Keratinocyte (primary cell): Measurements from ENCODE around the gene PFKP. TPM values are rescaled to one million over a fixed set of nuclear protein-coding genes. Genes with fewer than 3 reads are reported as not detected.

ENCODE experiments used
- DNase-seq: peaks from one replicate; pipeline ENCODE4 v3.0.0-alpha.2; 2011; ENCODE audit warnings: low read depth, missing footprints, low spot score
- FAIRE-seq: peaks from 2 replicates; lab custom pipeline; 2011; peaks lifted over from hg19 to GRCh38; lab: Jason Lieb, UNC
- H2AFZ ChIP-seq: 2 replicates; pipeline ENCODE4 v1.6.0; 2012; ENCODE audit warnings: low read length, control low read depth, inconsistent platforms; ENCODE audit not compliant: control insufficient read depth
- H3K27ac ChIP-seq: 2 replicates; pipeline ENCODE4 v1.5.1; 2011; ENCODE audit warnings: low read length; ENCODE audit not compliant: control insufficient read depth, insufficient read depth
- H3K27me3 ChIP-seq: 3 replicates; pipeline ENCODE4 v1.6.0; 2011; ENCODE audit warnings: low read length; ENCODE audit not compliant: control insufficient read depth, insufficient read depth; ENCODE audit errors: extremely low read depth
- H3K36me3 ChIP-seq, 2 experiments: 2 replicates in 1 of 2; 3 replicates in 1 of 2; pipeline ENCODE4 v1.5.1; 2011; ENCODE audit warnings: low read length in 2 of 2, mild to moderate bottlenecking in 1 of 2; ENCODE audit not compliant: control insufficient read depth in 2 of 2, insufficient read depth in 2 of 2; ENCODE audit errors: extremely low read depth in 1 of 2
- H3K4me1 ChIP-seq: 3 replicates; pipeline ENCODE4 v1.5.1; 2011; ENCODE audit warnings: low read length; ENCODE audit not compliant: control insufficient read depth, insufficient read depth; ENCODE audit errors: extremely low read depth
- H3K4me2 ChIP-seq: 3 replicates; pipeline ENCODE4 v1.6.0; 2011; ENCODE audit warnings: low read depth, low read length; ENCODE audit not compliant: control insufficient read depth, insufficient read depth; ENCODE audit errors: extremely low read depth
- H3K4me3 ChIP-seq, 3 experiments: fragments of 200-600 bp in 1 of 3; sonication (generic) in 1 of 3; 2 replicates in 2 of 3; 3 replicates in 1 of 3; pipeline ENCODE4 v1.5.1; 2011 to 2016; ENCODE audit warnings: low read length in 3 of 3, mild to moderate bottlenecking in 3 of 3, control low read depth in 2 of 3, inconsistent platforms in 1 of 3, low read depth in 1 of 3, mixed read lengths in 1 of 3, mixed run types in 1 of 3, moderate library complexity in 1 of 3; ENCODE audit not compliant: control insufficient read depth in 2 of 3, insufficient read depth in 2 of 3; ENCODE audit errors: extremely low read depth in 1 of 3
- H3K79me2 ChIP-seq: 2 replicates; pipeline ENCODE4 v1.6.0; 2012; ENCODE audit warnings: low read length; ENCODE audit not compliant: control insufficient read depth, insufficient read depth
- H3K9ac ChIP-seq: 3 replicates; pipeline ENCODE4 v1.6.0; 2011; ENCODE audit warnings: low read length; ENCODE audit not compliant: control insufficient read depth, insufficient read depth; ENCODE audit errors: extremely low read depth
- H3K9me1 ChIP-seq: 3 replicates; pipeline ENCODE4 v1.6.0; 2011; ENCODE audit warnings: low read length; ENCODE audit not compliant: control insufficient read depth, insufficient read depth; ENCODE audit errors: extremely low read depth
- H3K9me3 ChIP-seq: 2 replicates; pipeline ENCODE4 v1.5.1; 2012; ENCODE audit warnings: low read depth, low read length; ENCODE audit not compliant: control insufficient read depth
- H4K20me1 ChIP-seq: 3 replicates; pipeline ENCODE4 v1.6.0; 2011; ENCODE audit warnings: low read length; ENCODE audit not compliant: control insufficient read depth, insufficient read depth; ENCODE audit errors: extremely low read depth
- EZH2 ChIP-seq: IDR thresholded peaks from one replicate; pipeline ENCODE4 v1.6.1; 2012; ENCODE audit warnings: inconsistent platforms, mild to moderate bottlenecking, low read length, moderate library complexity
- dilution Hi-C: fragments of 300-500 bp; cut with MboI; formaldehyde crosslinking; loops from one replicate; pipeline ENCODE4 v1.7.0; 2020; ENCODE audit warnings: low sequenced_read_pairs; ENCODE audit not compliant: extremely low pct_ligation_motif_present
- polyA plus RNA-seq, 5 experiments: library from polyadenylated mRNA; depleted of rRNA in 3 of 5; stranded (reverse) in 3 of 5; stranded (forward) in 1 of 5; unstranded in 1 of 5; fragments of >200 nt; gene quantifications; 1 replicate in 1 of 5; 2 replicates in 3 of 5; 3 replicates in 1 of 5; pipeline versions ENCODE4 v1.2.1 to v1.2.3, GENCODE V29; 2011 to 2012; ENCODE audit warnings: missing spikeins in 2 of 5, low read depth in 1 of 5, low replicate concordance in 1 of 5
- TF ChIP-seq, protein P1 (sequence below), 3 experiments: IDR thresholded peaks in 1 of 3; conservative IDR thresholded peaks in 1 of 3; optimal IDR thresholded peaks in 1 of 3; 2 replicates in 2 of 3; 3 replicates in 1 of 3; pipeline versions ENCODE3 to v1.5.1; 2011; ENCODE audit warnings: low read length in 3 of 3, mild to moderate bottlenecking in 3 of 3, moderate library complexity in 2 of 3, control low read depth in 1 of 3, inconsistent platforms in 1 of 3; ENCODE audit not compliant: insufficient read depth in 2 of 3; ENCODE audit errors: extremely low read depth in 1 of 3

The PFKP gene
- polyA plus RNA-seq, 1 donor (not counting 4 experiments of a cell fraction or from before 2014, with no cell fraction given) = 117 TPM

DNA sequence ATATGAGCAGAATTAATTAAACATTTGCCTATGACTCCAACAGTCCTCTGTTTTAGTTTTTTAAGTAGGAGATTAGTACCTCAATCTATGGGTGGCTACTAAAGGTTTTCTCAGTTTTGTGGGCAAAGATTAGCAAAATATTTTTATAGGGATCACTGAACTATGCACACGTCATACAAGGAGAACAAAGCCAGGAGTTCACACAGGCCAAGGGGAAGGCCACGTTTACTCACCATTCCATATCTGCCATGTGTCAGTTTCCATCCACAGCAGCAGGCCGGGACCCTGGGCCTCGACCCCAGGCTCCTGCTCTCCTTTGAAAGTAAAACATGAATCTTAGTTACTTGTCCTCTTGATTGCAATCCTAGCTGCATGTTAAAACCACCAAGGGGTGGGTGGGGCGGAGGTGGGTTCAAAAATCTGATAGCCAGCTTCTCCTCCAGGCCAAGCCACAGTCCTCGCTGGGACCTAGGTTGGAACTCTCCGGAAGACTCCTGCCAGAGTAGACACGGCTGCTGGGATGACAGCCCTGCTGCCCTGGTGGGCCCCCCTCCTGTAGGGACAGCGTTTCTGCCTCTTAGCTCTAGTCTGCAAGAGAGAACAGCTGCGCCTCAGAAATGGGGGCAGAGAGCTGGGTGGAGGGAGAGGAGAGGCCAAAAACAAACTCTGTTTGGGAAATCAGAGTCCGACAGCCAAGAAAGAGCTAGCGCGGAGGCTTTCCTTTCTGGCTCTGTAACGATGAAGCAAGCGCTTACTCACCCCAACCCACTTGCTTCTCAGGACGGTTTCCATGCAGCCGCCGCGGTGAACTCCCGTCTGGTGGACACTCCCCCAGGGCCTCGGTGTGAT, 69.6 kb downstream of the PFKP start:
- dilution Hi-C loops = no loop called here
- no peak overlapping the region for H2AFZ ChIP-seq
- H4K20me1 ChIP-seq = no peaks in the 10 kb centered on the region
- no peak for DNase-seq
- no peaks in the 10 kb centered on the region for H3K27me3 ChIP-seq
- H3K9me1 ChIP-seq = no peaks in the 10 kb centered on the region
- H3K4me1 ChIP-seq = no peaks in the 10 kb centered on the region
- no peak for FAIRE-seq
- peaks cover 56 to 61% of the 10 kb centered on the region in 2 experiments for H3K36me3 ChIP-seq
- no peak for TF ChIP-seq EZH2
- TF ChIP-seq, protein P1, sequence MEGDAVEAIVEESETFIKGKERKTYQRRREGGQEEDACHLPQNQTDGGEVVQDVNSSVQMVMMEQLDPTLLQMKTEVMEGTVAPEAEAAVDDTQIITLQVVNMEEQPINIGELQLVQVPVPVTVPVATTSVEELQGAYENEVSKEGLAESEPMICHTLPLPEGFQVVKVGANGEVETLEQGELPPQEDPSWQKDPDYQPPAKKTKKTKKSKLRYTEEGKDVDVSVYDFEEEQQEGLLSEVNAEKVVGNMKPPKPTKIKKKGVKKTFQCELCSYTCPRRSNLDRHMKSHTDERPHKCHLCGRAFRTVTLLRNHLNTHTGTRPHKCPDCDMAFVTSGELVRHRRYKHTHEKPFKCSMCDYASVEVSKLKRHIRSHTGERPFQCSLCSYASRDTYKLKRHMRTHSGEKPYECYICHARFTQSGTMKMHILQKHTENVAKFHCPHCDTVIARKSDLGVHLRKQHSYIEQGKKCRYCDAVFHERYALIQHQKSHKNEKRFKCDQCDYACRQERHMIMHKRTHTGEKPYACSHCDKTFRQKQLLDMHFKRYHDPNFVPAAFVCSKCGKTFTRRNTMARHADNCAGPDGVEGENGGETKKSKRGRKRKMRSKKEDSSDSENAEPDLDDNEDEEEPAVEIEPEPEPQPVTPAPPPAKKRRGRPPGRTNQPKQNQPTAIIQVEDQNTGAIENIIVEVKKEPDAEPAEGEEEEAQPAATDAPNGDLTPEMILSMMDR (optimal IDR thresholded peaks at IDR 0.05 in 1 of 3, IDR thresholded peaks at IDR 0.05 in 1 of 3, conservative IDR thresholded peaks at IDR 0.05 in 1 of 3; ENCODE audit: extremely low read depth in 1 of 3, insufficient read depth in 2 of 3, low read length in 3 of 3) = no peak
- H3K4me2 ChIP-seq = no peak overlapping the region
- no peak overlapping the region for H3K27ac ChIP-seq
- H3K9me3 ChIP-seq = no peaks in the 10 kb centered on the region
- H3K79me2 ChIP-seq = no peaks in the 10 kb centered on the region
- no peak overlapping the region for H3K4me3 ChIP-seq
- H3K9ac ChIP-seq = no peak overlapping the region

DNA sequence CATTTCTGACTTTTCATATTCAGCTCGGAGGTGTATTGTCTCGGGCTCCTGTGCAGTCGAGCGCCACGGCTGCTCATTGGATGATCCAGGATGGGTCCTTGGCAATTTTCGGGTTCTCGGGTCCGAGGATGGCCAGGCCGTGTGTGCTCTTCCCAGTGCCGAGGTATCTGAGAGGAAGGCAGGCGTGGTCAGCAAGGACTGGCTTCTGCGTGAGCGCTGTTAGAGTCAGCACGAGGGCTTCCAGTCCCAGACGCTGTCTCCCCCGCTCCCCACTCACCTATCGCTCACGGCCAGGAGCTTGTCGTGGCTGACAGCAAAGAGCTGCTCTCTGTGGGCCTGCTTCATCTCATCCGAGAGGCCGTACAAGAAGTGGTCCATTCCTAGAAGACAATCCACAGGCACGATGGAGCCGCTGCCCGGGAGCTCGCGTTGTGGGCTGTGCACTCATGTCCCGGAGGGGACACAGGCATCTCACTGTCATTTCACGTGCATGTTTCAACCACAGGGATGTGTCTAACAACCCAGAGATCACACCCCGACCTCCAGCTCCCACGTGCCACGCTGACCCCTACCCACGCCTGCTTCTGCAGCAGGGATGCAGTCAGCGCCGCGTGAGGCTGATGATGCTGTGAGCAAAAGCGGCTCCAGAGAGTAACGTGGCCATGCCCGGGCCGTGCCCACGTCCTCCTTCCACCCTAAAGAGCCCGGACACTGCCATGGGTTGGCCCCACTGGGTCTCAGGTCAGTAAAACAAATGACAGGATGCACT, 70.8 kb downstream of the PFKP start:
- H3K4me3 ChIP-seq = no peak overlapping the region
- dilution Hi-C loops = no loop called here
- no peaks in the 10 kb centered on the region for H3K9me3 ChIP-seq
- H3K4me1 ChIP-seq = no peaks in the 10 kb centered on the region
- H3K9me1 ChIP-seq = no peaks in the 10 kb centered on the region
- H4K20me1 ChIP-seq = no peaks in the 10 kb centered on the region
- no peak for DNase-seq
- H3K27me3 ChIP-seq = no peaks in the 10 kb centered on the region
- H3K27ac ChIP-seq = no peak overlapping the region
- no peak overlapping the region for H3K4me2 ChIP-seq
- peaks cover 54 to 55% of the 10 kb centered on the region in 2 experiments for H3K36me3 ChIP-seq
- H2AFZ ChIP-seq = no peak overlapping the region
- H3K9ac ChIP-seq = no peak overlapping the region
- TF ChIP-seq EZH2 = no peak
- TF ChIP-seq, protein P1 (optimal IDR thresholded peaks at IDR 0.05 in 1 of 3, IDR thresholded peaks at IDR 0.05 in 1 of 3, conservative IDR thresholded peaks at IDR 0.05 in 1 of 3; ENCODE audit: extremely low read depth in 1 of 3, insufficient read depth in 2 of 3, low read length in 3 of 3) = no peak
- no peak for FAIRE-seq
- no peaks in the 10 kb centered on the region for H3K79me2 ChIP-seq
